ENCODE results near the gene HRH1. TPM values are rescaled to one million over a fixed set of nuclear protein-coding genes. Genes with fewer than 3 reads are reported as not detected.

HRH1 gene
- total and polyA plus RNA-seq, 2 donors (not counting 3 experiments of a cell fraction or from before 2014, with no cell fraction given): 16.2 to 21.2 TPM

DNA sequence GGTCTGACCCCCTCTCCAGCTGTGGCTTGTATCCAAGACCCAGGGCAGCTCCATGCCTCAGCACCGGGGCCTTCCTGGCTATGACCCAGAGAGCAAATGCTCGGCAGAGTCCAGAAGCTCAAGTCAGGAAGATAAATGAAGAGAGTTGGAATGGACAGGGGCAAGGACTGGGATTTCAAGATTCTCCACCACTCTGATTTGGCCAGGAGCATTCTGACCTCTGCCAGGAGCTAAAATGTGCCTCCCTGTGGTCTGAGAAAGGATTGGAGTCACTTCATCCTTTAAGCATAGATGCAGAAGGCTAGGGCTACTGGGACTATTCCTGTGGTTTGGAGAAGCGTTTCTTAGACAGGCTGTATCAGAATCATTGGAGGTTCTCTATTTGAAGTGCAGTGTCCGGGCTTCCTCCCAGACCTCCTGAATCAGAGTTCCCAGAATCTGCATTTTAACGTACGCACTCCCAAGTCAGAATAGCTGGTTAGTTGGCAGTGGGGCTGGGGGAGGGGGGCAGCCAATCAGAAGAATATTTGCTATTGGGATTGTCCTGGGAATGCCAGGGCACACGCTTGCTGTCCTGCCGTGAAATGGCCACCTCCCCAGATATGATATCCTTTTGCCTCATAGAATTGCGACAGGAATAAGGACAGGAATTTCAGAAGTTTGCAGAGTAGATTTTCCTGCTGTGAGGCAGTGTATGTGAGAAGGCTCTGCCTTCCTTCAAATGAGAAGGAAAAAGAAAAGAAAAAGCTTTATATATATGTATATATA lies 57.4 kb downstream of the HRH1 start:
- DNase-seq (ENCODE audit: low read depth, low spot score) (peak; percentile 35), FAIRE-seq (peak; percentile 40)
- Histone ChIP-seq H3K4me1 (ENCODE audit: control insufficient read depth, extremely low read depth, insufficient read depth, low read length) (peaks cover 48% of the 10 kb centered on the region), H3K4me2 (ENCODE audit: insufficient read depth, low read length) (no peak overlapping the region), H4K20me1 (replicated peaks; ENCODE audit: control insufficient read depth, extremely low read depth, insufficient read depth, low read length) (no peaks in the 10 kb centered on the region), H3K9me1 (replicated peaks; ENCODE audit: control insufficient read depth, extremely low read depth, insufficient read depth, low read length) (no peaks in the 10 kb centered on the region), H3K9me3 (replicated peaks; ENCODE audit: control insufficient read depth, insufficient read depth, low read length) (no peaks in the 10 kb centered on the region), H3K4me3 (replicated peaks in 1 of 3; ENCODE audit: insufficient read depth in 1 of 3, low read depth in 1 of 3, low read length in 3 of 3) (no peak overlapping the region), H3K36me3 (ENCODE audit: control insufficient read depth in 2 of 2, extremely low read depth in 1 of 2, insufficient read depth in 2 of 2, low read length in 2 of 2) (peaks cover 0 to 2% of the 10 kb centered on the region in 2 experiments), H2AFZ (ENCODE audit: low read depth, low read length) (no peak overlapping the region), H3K27ac (ENCODE audit: insufficient read depth, low read depth, low read length) (peak overlapping the region; percentile 83), H3K9ac (replicated peaks; ENCODE audit: extremely low read depth, insufficient read depth, low read length) (no peak overlapping the region), H3K79me2 (ENCODE audit: control insufficient read depth, insufficient read depth, low read length) (peaks cover 84% of the 10 kb centered on the region), H3K27me3 (ENCODE audit: control insufficient read depth in 2 of 2, insufficient read depth in 2 of 2, low read length in 2 of 2) (no peaks in the 10 kb centered on the region)
- TF ChIP-seq CTCF (IDR thresholded peaks at IDR 0.05; ENCODE audit: extremely low read depth in 1 of 2, insufficient read depth in 1 of 2, low read depth in 1 of 2, low read length in 2 of 2) (peak in 1 of 2 donors; percentile 14), JUN (IDR thresholded peaks at IDR 0.05; ENCODE audit: borderline replicate concordance, insufficient read depth, insufficient read length, low read depth) (no peak)
- ChIA-PET POLR2A (interaction anchor here (0.8 to 1.6 kb wide), 2 partner anchors 11 to 14 kb away, joined by 3 to 4 read pairs; no protein-coding TSS in a partner anchor), CTCF (interaction anchor here (0.8 to 5.5 kb wide), 10 partner anchors 8 to 151 kb away, joined by 3 to 34 read pairs (median 4); partner anchors contain the start of gene HRH1)
- dilution Hi-C loops (cut with MboI; ENCODE audit: extremely low pct_ligation_motif_present, low sequenced_read_pairs) (no loop called here), intact Hi-C loops (cut with micrococcal nuclease) (loop anchor here (1.0 to 10.0 kb wide), 2 partner anchors 9 to 457 kb away; no protein-coding TSS in a partner anchor)
- no TSS peak for BruUV-seq (replicated peaks)

DNA sequence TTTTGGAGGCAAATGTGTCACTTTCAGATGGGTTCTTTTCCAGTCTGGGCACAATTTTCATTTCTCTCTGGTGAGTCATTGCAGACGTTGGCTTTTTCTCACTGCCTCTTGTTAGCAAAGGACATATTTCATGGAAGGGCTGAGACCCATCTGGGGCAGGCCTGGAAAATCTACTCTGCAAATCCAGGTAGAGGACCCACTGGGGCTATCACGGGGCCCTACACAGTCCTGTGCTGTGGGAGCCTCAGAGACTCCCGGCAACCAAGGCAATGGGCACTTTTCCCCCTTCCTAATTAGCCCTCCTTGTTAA lies 58.0 kb downstream of the HRH1 start:
- no peak overlapping the region for H3K9ac ChIP-seq (replicated peaks; ENCODE audit: extremely low read depth, insufficient read depth, low read length)
- no peak overlapping the region for H3K4me3 ChIP-seq (replicated peaks in 1 of 3; ENCODE audit: insufficient read depth in 1 of 3, low read depth in 1 of 3, low read length in 3 of 3)
- H3K4me1 ChIP-seq (ENCODE audit: control insufficient read depth, extremely low read depth, insufficient read depth, low read length): peaks cover 48% of the 10 kb centered on the region
- peaks cover 0 to 2% of the 10 kb centered on the region in 2 experiments for H3K36me3 ChIP-seq (ENCODE audit: control insufficient read depth in 2 of 2, extremely low read depth in 1 of 2, insufficient read depth in 2 of 2, low read length in 2 of 2)
- BruUV-seq (replicated peaks): TSS peak; percentile 15
- no peaks in the 10 kb centered on the region for H4K20me1 ChIP-seq (replicated peaks; ENCODE audit: control insufficient read depth, extremely low read depth, insufficient read depth, low read length)
- POLR2A ChIA-PET: interaction anchor here (1.0 to 1.6 kb wide), 2 partner anchors 12 to 13 kb away, joined by 3 to 4 read pairs; no protein-coding TSS in a partner anchor
- CTCF ChIA-PET: interaction anchor here (0.8 to 5.5 kb wide), 6 partner anchors 8 to 152 kb away, joined by 3 to 34 read pairs (median 6); partner anchors contain the start of gene HRH1
- H3K27me3 ChIP-seq (ENCODE audit: control insufficient read depth in 2 of 2, insufficient read depth in 2 of 2, low read length in 2 of 2): no peaks in the 10 kb centered on the region
- H2AFZ ChIP-seq (ENCODE audit: low read depth, low read length): no peak overlapping the region
- H3K27ac ChIP-seq (ENCODE audit: insufficient read depth, low read depth, low read length): peak overlapping the region; percentile 83
- intact Hi-C loops (cut with micrococcal nuclease) (loop anchor here (10.0 kb wide), 1 partner anchor 457 kb away; no protein-coding TSS in a partner anchor), dilution Hi-C loops (cut with MboI; ENCODE audit: extremely low pct_ligation_motif_present, low sequenced_read_pairs) (no loop called here)
- TF ChIP-seq EZH2 (IDR thresholded peaks at IDR 0.05; ENCODE audit: borderline replicate concordance, low read depth, low read length, severe bottlenecking) (no peak), MYC (IDR thresholded peaks at IDR 0.05; ENCODE audit: low read depth, low read length) (no peak), CTCF (IDR thresholded peaks at IDR 0.05; ENCODE audit: extremely low read depth in 1 of 2, insufficient read depth in 1 of 2, low read depth in 1 of 2, low read length in 2 of 2) (no peak), JUN (IDR thresholded peaks at IDR 0.05; ENCODE audit: borderline replicate concordance, insufficient read depth, insufficient read length, low read depth) (peak; percentile 19), FOS (IDR thresholded peaks at IDR 0.05; ENCODE audit: borderline replicate concordance, insufficient read depth, low read length) (peak; percentile 58)
- H3K9me3 ChIP-seq (replicated peaks; ENCODE audit: control insufficient read depth, insufficient read depth, low read length): no peaks in the 10 kb centered on the region
- H3K4me2 ChIP-seq (ENCODE audit: insufficient read depth, low read length): no peak overlapping the region
- FAIRE-seq (no peak), DNase-seq (ENCODE audit: low read depth, low spot score) (peak; percentile 42)
- H3K79me2 ChIP-seq (ENCODE audit: control insufficient read depth, insufficient read depth, low read length): peaks cover 83% of the 10 kb centered on the region
- no peaks in the 10 kb centered on the region for H3K9me1 ChIP-seq (replicated peaks; ENCODE audit: control insufficient read depth, extremely low read depth, insufficient read depth, low read length)
